H1 (cell line): ENCODE results near the gene STK39. TPM values are rescaled to one million over a fixed set of nuclear protein-coding genes. Genes with fewer than 3 reads are reported as not detected.

Source experiments
- CTCF ChIA-PET: fragments of 300-600 bp; sonication (Branson Sonifier 250); formaldehyde crosslinking; loops from one replicate; lab custom pipeline; 2021; ENCODE audit not compliant: partially characterized antibody; lab: Charles Lee
- POLR2A ChIA-PET: fragments of 300-600 bp; sonication (Branson Sonifier 250); formaldehyde crosslinking; loops from one replicate; lab custom pipeline; 2021; ENCODE audit warnings: inconsistent platforms; ENCODE audit not compliant: partially characterized antibody; lab: Charles Lee
- DNase-seq, 2 experiments: peaks; one replicate each; pipeline versions ENCODE4 v3.0.0 to v3.0.0-alpha.2; 2010 to 2022; ENCODE audit warnings: low spot score in 2 of 2, low read depth in 1 of 2, mixed read lengths in 1 of 2
- FAIRE-seq: peaks from 2 replicates; lab custom pipeline; 2011; peaks lifted over from hg19 to GRCh38; lab: Jason Lieb, UNC
- H2AFZ ChIP-seq: 2 replicates; pipeline ENCODE4 v1.8.1; 2012; ENCODE audit warnings: low read length, inconsistent platforms
- H2AK5ac ChIP-seq: 2 replicates; pipeline ENCODE4 v1.6.1; 2013; ENCODE audit warnings: low read depth, low read length
- H2BK120ac ChIP-seq: replicated peaks from 2 replicates; pipeline ENCODE3; 2013; ENCODE audit warnings: low read depth, low read length, inconsistent platforms
- H2BK12ac ChIP-seq: 2 replicates; pipeline ENCODE4 v1.6.1; 2013; ENCODE audit warnings: low read depth, low read length
- H2BK15ac ChIP-seq: 2 replicates; pipeline ENCODE4 v1.6.1; 2013; ENCODE audit warnings: low read length
- H2BK20ac ChIP-seq: 2 replicates; pipeline ENCODE4 v1.6.1; 2013; ENCODE audit warnings: low read length
- H2BK5ac ChIP-seq: 2 replicates; pipeline ENCODE4 v1.6.1; 2013; ENCODE audit warnings: low read depth, low read length
- H3K14ac ChIP-seq: 2 replicates; pipeline ENCODE4 v1.6.1; 2013; ENCODE audit warnings: inconsistent platforms; ENCODE audit not compliant: insufficient read length
- H3K18ac ChIP-seq: 2 replicates; pipeline ENCODE4 v1.6.1; 2013; ENCODE audit warnings: low read length; ENCODE audit errors: extremely low read depth
- H3K23ac ChIP-seq: 2 replicates; pipeline ENCODE4 v1.6.1; 2013; ENCODE audit warnings: inconsistent platforms; ENCODE audit not compliant: insufficient read length
- H3K23me2 ChIP-seq: 2 replicates; pipeline ENCODE4 v1.6.1; 2013; ENCODE audit warnings: low read depth, low read length
- H3K27ac ChIP-seq: 2 replicates; pipeline ENCODE4 v1.6.1; 2011; ENCODE audit warnings: low read depth, low read length, inconsistent platforms
- H3K27me3 ChIP-seq, 4 experiments: replicated peaks in 1 of 4; 1 replicate in 1 of 4; 2 replicates in 3 of 4; pipeline versions ENCODE4 v1.6.1 to v1.8.1; 2011 to 2013; ENCODE audit warnings: low read length in 3 of 4, mild to moderate bottlenecking in 3 of 4, inconsistent platforms in 2 of 4, mixed read lengths in 2 of 4, moderate library complexity in 1 of 4; ENCODE audit not compliant: control insufficient read depth in 3 of 4, insufficient read depth in 3 of 4; ENCODE audit errors: extremely low read depth in 1 of 4
- H3K36me3 ChIP-seq, 4 experiments: 2 replicates each; pipeline versions ENCODE4 v1.6.1 to v1.8.1; 2011 to 2013; ENCODE audit warnings: mild to moderate bottlenecking in 4 of 4, low read length in 3 of 4, moderate library complexity in 2 of 4, control low read depth in 1 of 4, inconsistent platforms in 1 of 4; ENCODE audit not compliant: insufficient read depth in 4 of 4, control insufficient read depth in 2 of 4
- H3K4ac ChIP-seq: replicated peaks from 2 replicates; pipeline ENCODE3; 2013; ENCODE audit warnings: low read length, low read depth, mixed read lengths, inconsistent platforms; ENCODE audit not compliant: insufficient read length
- H3K4me1 ChIP-seq, 4 experiments: replicated peaks in 1 of 4; 1 replicate in 1 of 4; 2 replicates in 3 of 4; pipeline versions ENCODE4 v1.6.1 to v1.8.1; 2011 to 2013; ENCODE audit warnings: low read length in 3 of 4, inconsistent platforms in 2 of 4, mixed read lengths in 1 of 4; ENCODE audit not compliant: insufficient read depth in 4 of 4, control insufficient read depth in 3 of 4
- H3K4me2 ChIP-seq, 2 experiments: 2 replicates each; pipeline versions ENCODE4 v1.6.1 to v1.8.1; 2011 to 2013; ENCODE audit warnings: low read depth in 2 of 2, low read length in 2 of 2, control low read depth in 1 of 2, inconsistent platforms in 1 of 2, mild to moderate bottlenecking in 1 of 2; ENCODE audit not compliant: insufficient read depth in 1 of 2
- H3K4me3 ChIP-seq, 4 experiments: fragments of 200-600, 300-600 bp in 1 of 4; sonication (generic), shearing (Covaris generic), sonication (Bioruptor Twin) in 1 of 4; 2 replicates each; pipeline versions ENCODE4 v1.5.1 to v1.8.1; 2011 to 2016; ENCODE audit warnings: low read length in 4 of 4, low read depth in 3 of 4, control low read depth in 2 of 4, inconsistent platforms in 2 of 4, mild to moderate bottlenecking in 2 of 4, mixed read lengths in 1 of 4, moderate library complexity in 1 of 4; ENCODE audit not compliant: insufficient read depth in 2 of 4; ENCODE audit errors: extremely low read depth in 1 of 4
- H3K56ac ChIP-seq: replicated peaks from 2 replicates; pipeline ENCODE3; 2013; ENCODE audit warnings: low read depth, mild to moderate bottlenecking, mixed read lengths, low read length, inconsistent platforms; ENCODE audit not compliant: insufficient read length
- H3K79me1 ChIP-seq: 2 replicates; pipeline ENCODE4 v1.6.1; 2013; ENCODE audit warnings: low read depth, low read length, control low read depth
- H3K79me2 ChIP-seq, 2 experiments: 2 replicates each; pipeline versions ENCODE4 v1.6.1 to v1.8.1; 2012 to 2013; ENCODE audit warnings: low read length in 2 of 2, mild to moderate bottlenecking in 2 of 2, inconsistent platforms in 1 of 2; ENCODE audit not compliant: insufficient read depth in 2 of 2, control insufficient read depth in 1 of 2
- H3K9ac ChIP-seq, 4 experiments: replicated peaks in 1 of 4; 1 replicate in 1 of 4; 2 replicates in 3 of 4; pipeline versions ENCODE4 v1.6.1 to v1.8.1; 2011 to 2013; ENCODE audit warnings: low read depth in 3 of 4, low read length in 3 of 4, control low read depth in 2 of 4, mild to moderate bottlenecking in 2 of 4, moderate library complexity in 2 of 4, inconsistent platforms in 1 of 4; ENCODE audit errors: extremely low read depth in 1 of 4
- H3K9me3 ChIP-seq, 2 experiments: 2 replicates each; pipeline versions ENCODE4 v1.6.1 to v1.8.1; 2012 to 2013; ENCODE audit warnings: mild to moderate bottlenecking in 2 of 2, moderate library complexity in 2 of 2, control low read depth in 1 of 2, inconsistent platforms in 1 of 2, low read depth in 1 of 2, low read length in 1 of 2, mixed read lengths in 1 of 2; ENCODE audit not compliant: insufficient read depth in 2 of 2
- H4K20me1 ChIP-seq, 2 experiments: replicated peaks in 1 of 2; 2 replicates each; pipeline versions ENCODE3 to v1.8.1; 2011 to 2013; ENCODE audit warnings: inconsistent platforms in 2 of 2, low read length in 2 of 2, mild to moderate bottlenecking in 1 of 2; ENCODE audit not compliant: insufficient read depth in 2 of 2, control insufficient read depth in 1 of 2
- H4K5ac ChIP-seq: 2 replicates; pipeline ENCODE4 v1.6.1; 2013; ENCODE audit warnings: low read length, low read depth, mixed read lengths, inconsistent platforms; ENCODE audit not compliant: insufficient read length
- H4K8ac ChIP-seq: 2 replicates; pipeline ENCODE4 v1.8.0; 2013; ENCODE audit warnings: mild to moderate bottlenecking, moderate library complexity, low read length, inconsistent platforms; ENCODE audit not compliant: insufficient read depth; ENCODE audit errors: extremely low read depth
- H4K91ac ChIP-seq: replicated peaks from 2 replicates; pipeline ENCODE3; 2013; ENCODE audit warnings: low read length, mixed read lengths, inconsistent platforms; ENCODE audit not compliant: insufficient read length
- ATF3 ChIP-seq: IDR thresholded peaks from 2 replicates; pipeline ENCODE4 v1.6.1; 2011; ENCODE audit warnings: low read depth, mild to moderate bottlenecking, low read length; ENCODE audit not compliant: insufficient read depth
- BCL11A ChIP-seq, 2 experiments: IDR thresholded peaks; one replicate each; pipeline ENCODE4 v1.6.1; 2011; ENCODE audit warnings: low read depth in 2 of 2, low read length in 2 of 2, mild to moderate bottlenecking in 2 of 2
- CBX5 ChIP-seq: fragments of 300-800, 300-1000 bp; sonication (generic); IDR thresholded peaks from 2 replicates; pipeline ENCODE4 v1.7.1; 2016; ENCODE audit warnings: antibody characterized with exemption, low read length, low read depth
- CBX8 ChIP-seq: fragments of 300-800, 300-1000 bp; sonication (generic); IDR thresholded peaks from 2 replicates; pipeline ENCODE4 v1.7.1; 2016; ENCODE audit warnings: low read depth, low read length, borderline replicate concordance
- CTCF ChIP-seq, 3 experiments: IDR thresholded peaks; 1 replicate in 2 of 3; 2 replicates in 1 of 3; pipeline versions ENCODE4 v1.5.1 to v1.6.1; 2011; ENCODE audit warnings: low read length in 3 of 3, mild to moderate bottlenecking in 3 of 3, inconsistent platforms in 2 of 3, low read depth in 1 of 3, moderate library complexity in 1 of 3; ENCODE audit not compliant: insufficient read depth in 1 of 3; ENCODE audit errors: control extremely low read depth in 1 of 3
- KDM4A ChIP-seq: IDR thresholded peaks from one replicate; pipeline ENCODE4 v1.7.1; 2012; ENCODE audit warnings: low read depth, mild to moderate bottlenecking, moderate library complexity, low read length, inconsistent platforms; ENCODE audit not compliant: severe bottlenecking
- POLR2A ChIP-seq, 2 experiments: IDR thresholded peaks; 1 replicate in 1 of 2; 2 replicates in 1 of 2; pipeline ENCODE4 v1.6.1; 2011; ENCODE audit warnings: low read depth in 2 of 2, low read length in 2 of 2, mild to moderate bottlenecking in 2 of 2; ENCODE audit errors: control extremely low read depth in 1 of 2
- SIRT6 ChIP-seq: IDR thresholded peaks from one replicate; pipeline ENCODE4 v1.7.1; 2012; ENCODE audit warnings: low read length, inconsistent platforms
- TAF7 ChIP-seq: optimal IDR thresholded peaks from 2 replicates; pipeline ENCODE3; 2011; ENCODE audit warnings: low read depth, mild to moderate bottlenecking, inconsistent platforms, low read length, moderate library complexity, borderline replicate concordance
- TCF12 ChIP-seq: IDR thresholded peaks from 2 replicates; pipeline ENCODE4 v1.6.1; 2011; ENCODE audit warnings: low read depth, mild to moderate bottlenecking, low read length
- WGBS, 2 experiments: shearing (Covaris generic) in 1 of 2; methylation state at CpG; one replicate each; pipeline versions ENCODE4 v1.1.6 to v1.1.7; 2013 to 2015; ENCODE audit warnings: low lambda C conversion rate in 2 of 2, mixed read lengths in 2 of 2, inconsistent platforms in 1 of 2, low coverage in 1 of 2, missing lambda C conversion rate in 1 of 2; ENCODE audit not compliant: insufficient replicate concordance in 2 of 2, insufficient coverage in 1 of 2, insufficient read length in 1 of 2; ENCODE audit errors: extremely low coverage in 1 of 2, missing lambda C conversion rate in 1 of 2; 5-methylcytosine and 5-hydroxymethylcytosine counted together
- polyA plus RNA-seq, 7 experiments: library from polyadenylated mRNA; depleted of rRNA in 3 of 7; stranded (reverse) in 5 of 7; unstranded in 2 of 7; fragments of >200 nt in 5 of 7; fragments of 200-250 nt in 2 of 7; gene quantifications; 1 replicate in 5 of 7; 2 replicates in 1 of 7; 4 replicates in 1 of 7; pipeline versions ENCODE4 v1.2.1 to v1.2.3, GENCODE V29; 2011 to 2013; ENCODE audit warnings: missing spikeins in 2 of 7, mixed read lengths in 2 of 7
- total RNA-seq: library from RNA; stranded (reverse); fragmentation: NEBNext Ultra II Directional; extraction: Animal tissue kit (Norgen Biotek cat#: 25700); gene quantifications from 2 replicates; pipeline ENCODE4 v1.2.1, GENCODE V29; 2021

Gene STK39
- total and polyA plus RNA-seq, 2 of the 8 experiments (the other 6 are each of a cell fraction or from before 2014, with no cell fraction given) = 13.7 to 23.8 TPM

- peaks cover 0 to 10% of the 10 kb centered on the region in 2 experiments; a peak in 2 of 4 replicates for H3K79me2 ChIP-seq
- H3K56ac ChIP-seq = no peak overlapping the region
- WGBS, 2 experiments = 88% methylated on average over 1 of the region's 1 CpG; no CpG with 5 or more reads in 1 of the 2 experiments
- DNase-seq (no peak), FAIRE-seq (no peak)
- H2BK5ac ChIP-seq = no peak overlapping the region
- H3K4me3 ChIP-seq = no peak overlapping the region
- no peak overlapping the region for H4K8ac ChIP-seq
- peaks cover 7% of the 10 kb centered on the region; the same call in 1 of the 2 replicates for H3K79me1 ChIP-seq
- H3K27ac ChIP-seq = no peak overlapping the region
- no peak overlapping the region for H2AFZ ChIP-seq
- H3K18ac ChIP-seq = no peak overlapping the region
- H3K14ac ChIP-seq = no peak overlapping the region
- H3K27me3 ChIP-seq = no peaks in the 10 kb centered on the region
- H3K4me2 ChIP-seq = no peak overlapping the region
- H2BK120ac ChIP-seq = no peak overlapping the region
- no peak overlapping the region for H4K5ac ChIP-seq
- H3K9me3 ChIP-seq = no peaks in the 10 kb centered on the region
- no peak overlapping the region for H3K4ac ChIP-seq
- TF ChIP-seq TCF12 (no peak), CBX5 (no peak), ATF3 (no peak), TAF7 (no peak), CBX8 (no peak), BCL11A (IDR thresholded peaks at IDR 0.05; ENCODE audit: low read depth in 2 of 2, low read length in 2 of 2) (no peak), CTCF (IDR thresholded peaks at IDR 0.05; ENCODE audit: control extremely low read depth in 1 of 3, insufficient read depth in 1 of 3, low read depth in 1 of 3, low read length in 3 of 3) (no peak), SIRT6 (no peak), POLR2A (IDR thresholded peaks at IDR 0.05; ENCODE audit: control extremely low read depth in 1 of 2, low read depth in 2 of 2, low read length in 2 of 2) (no peak), KDM4A (no peak)
- TF ChIP-seq, all 59 proteins: peak for 0
- Histone ChIP-seq H4K20me1 (peaks cover 0 to 1% of the 10 kb centered on the region in 2 experiments), H2AK5ac (no peak overlapping the region), H2BK12ac (no peak overlapping the region), H3K23ac (no peak overlapping the region), H3K36me3 (no peaks in the 10 kb centered on the region), H3K9ac (no peak overlapping the region), H2BK20ac (no peak overlapping the region), H4K91ac (no peak overlapping the region), H3K23me2 (no peaks in the 10 kb centered on the region), H2BK15ac (no peak overlapping the region), H3K4me1 (peaks cover 0 to 9% (median 1%) of the 10 kb centered on the region in 4 experiments; a peak in 2 of 7 replicates)
- POLR2A ChIA-PET = no interaction called here
- CTCF ChIA-PET = no interaction called here
Observed at GRCh38 chr2:168237741-168238140, 9.7 kb downstream of the STK39 start.
